Activated CD4-positive, alpha-beta T cell treated with anti-CD3 and anti-CD28 coated beads, Interleukin-2, amount 10 ng/mL, durations not matched to agents 24 days and 14 days (primary cell): ENCODE results near the gene ZNG1F. TPM values are rescaled to one million over a fixed set of nuclear protein-coding genes. Genes with fewer than 3 reads are reported as not detected.
"Not testable (repeated sequence)": the region's sequence is repeated elsewhere in the genome, so short reads cannot be mapped to it uniquely, and the experiment has no call there.

Experiments used
- DNase-seq: peaks from one replicate; pipeline ENCODE4 v3.0.0; 2022
- H3K27ac Mint-ChIP-seq: one replicate; pipeline ENCODE4 v1.8.0; 2022; ENCODE audit warnings: mild to moderate bottlenecking, mixed read lengths
- H3K27me3 Mint-ChIP-seq: one replicate; pipeline ENCODE4 v1.8.0; 2022; ENCODE audit warnings: mixed read lengths
- H3K36me3 Mint-ChIP-seq: one replicate; pipeline ENCODE4 v1.8.0; 2022; ENCODE audit warnings: low read depth, mild to moderate bottlenecking, mixed read lengths
- H3K4me1 Mint-ChIP-seq: one replicate; pipeline ENCODE4 v1.8.0; 2021; ENCODE audit warnings: mixed read lengths
- H3K4me3 Mint-ChIP-seq: one replicate; pipeline ENCODE4 v1.8.0; 2022; ENCODE audit warnings: mild to moderate bottlenecking, moderate library complexity, mixed read lengths
- H3K9me3 Mint-ChIP-seq: one replicate; pipeline ENCODE4 v1.8.0; 2021; ENCODE audit warnings: mixed read lengths
- intact Hi-C: fragments of 100-400 bp; cut with micrococcal nuclease; formaldehyde crosslinking; loops from one replicate; pipeline ENCODE4 v1.15.1; 2023
- total RNA-seq: library from RNA; stranded (reverse); gene quantifications from 2 replicates; pipeline ENCODE4 v1.2.3, GENCODE V29; 2022

The ZNG1F gene
- total RNA-seq, 1 donor from 2014 or later = 14.8 TPM

DNA sequence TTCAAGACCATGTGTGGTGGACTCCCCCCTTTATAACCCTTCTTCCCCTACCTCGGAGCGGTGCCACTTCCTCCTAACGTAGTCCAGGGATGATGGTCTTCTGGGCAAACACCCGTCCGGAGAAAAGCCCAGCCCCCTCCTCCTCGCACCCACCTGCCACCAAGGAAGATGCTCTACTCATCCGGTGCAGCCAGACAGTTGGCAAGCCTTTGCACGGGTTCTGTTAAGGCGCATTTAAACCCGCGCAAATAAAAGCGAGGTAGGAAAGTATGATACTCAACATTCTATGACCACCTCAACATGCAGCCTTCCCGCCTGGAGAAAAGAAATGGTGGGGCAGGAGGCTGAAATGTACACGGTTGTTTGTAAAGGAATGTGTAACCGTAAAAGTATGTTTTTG, 60.5 kb downstream of the ZNG1F start, which contains the start of gene FOXD4L6:
FOXD4L6 (minus strand) TSS at position 101 of the 400 bp plus-strand sequence. CDS start 298 bp downstream, outside the sequence.
- intact Hi-C loops, H3K4me3 Mint-ChIP-seq, H3K27ac Mint-ChIP-seq, H3K9me3 Mint-ChIP-seq, H3K36me3 Mint-ChIP-seq, H3K27me3 Mint-ChIP-seq, DNase-seq, H3K4me1 Mint-ChIP-seq: not testable (repeated sequence)

DNA sequence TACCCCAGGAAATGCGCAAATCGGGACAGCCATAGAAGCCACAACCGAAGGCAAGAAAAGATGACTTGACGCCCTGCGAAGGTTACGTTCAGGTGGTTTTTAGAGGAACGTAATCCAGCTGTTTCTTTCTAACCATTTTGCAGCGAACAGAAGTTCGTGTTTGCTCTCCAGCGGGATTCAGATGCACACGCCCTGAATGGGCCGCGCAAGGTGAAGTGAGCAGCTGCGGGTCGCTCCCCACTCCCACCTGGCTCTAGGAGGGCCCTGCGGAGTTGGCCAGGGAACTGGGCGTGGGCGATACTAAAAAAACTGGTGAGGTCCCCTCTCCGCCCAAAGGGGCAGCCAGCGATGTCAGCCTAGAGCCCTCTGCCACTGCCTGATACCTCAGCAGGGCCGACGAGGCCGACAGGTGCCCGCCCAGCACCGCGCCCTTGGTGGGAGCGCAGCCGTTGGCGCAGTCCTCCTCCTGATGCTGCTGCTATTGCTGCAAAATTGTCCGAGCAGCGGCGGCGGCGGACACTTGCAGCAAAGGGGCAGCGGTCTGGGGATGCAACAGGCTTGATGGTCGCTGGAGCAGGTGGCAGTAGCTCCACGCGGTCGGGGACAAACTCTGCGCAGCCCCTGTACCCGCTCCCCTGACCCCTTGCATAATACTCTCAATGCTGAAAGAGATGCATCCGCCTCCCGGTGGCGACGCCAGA, 62.2 kb downstream of the ZNG1F start:
- H3K27me3 Mint-ChIP-seq, H3K9me3 Mint-ChIP-seq, DNase-seq, H3K4me3 Mint-ChIP-seq, intact Hi-C loops, H3K4me1 Mint-ChIP-seq, H3K27ac Mint-ChIP-seq, H3K36me3 Mint-ChIP-seq: not testable (repeated sequence)

DNA sequence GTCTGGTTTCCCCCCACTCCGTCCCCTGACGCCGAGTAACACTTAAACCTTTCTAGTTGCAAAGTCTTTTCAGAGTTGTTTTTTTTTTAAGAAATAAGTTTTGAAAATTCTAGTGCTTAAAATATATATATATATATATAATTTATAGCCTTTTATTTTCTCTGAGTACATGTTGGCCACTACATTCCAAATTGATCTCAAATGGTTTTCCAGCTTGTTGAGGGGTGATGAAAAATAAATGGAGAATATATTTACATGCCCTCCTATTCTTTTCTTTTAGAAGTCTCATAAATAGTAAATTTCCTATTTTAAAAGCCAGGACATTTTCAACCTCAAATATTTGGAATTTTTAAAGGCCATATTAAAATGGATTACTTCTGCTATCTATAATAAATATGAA, 63.2 kb downstream of the ZNG1F start:
- H3K36me3 Mint-ChIP-seq, H3K27me3 Mint-ChIP-seq, H3K4me1 Mint-ChIP-seq, intact Hi-C loops, H3K4me3 Mint-ChIP-seq, DNase-seq, H3K9me3 Mint-ChIP-seq, H3K27ac Mint-ChIP-seq: not testable (repeated sequence)

DNA sequence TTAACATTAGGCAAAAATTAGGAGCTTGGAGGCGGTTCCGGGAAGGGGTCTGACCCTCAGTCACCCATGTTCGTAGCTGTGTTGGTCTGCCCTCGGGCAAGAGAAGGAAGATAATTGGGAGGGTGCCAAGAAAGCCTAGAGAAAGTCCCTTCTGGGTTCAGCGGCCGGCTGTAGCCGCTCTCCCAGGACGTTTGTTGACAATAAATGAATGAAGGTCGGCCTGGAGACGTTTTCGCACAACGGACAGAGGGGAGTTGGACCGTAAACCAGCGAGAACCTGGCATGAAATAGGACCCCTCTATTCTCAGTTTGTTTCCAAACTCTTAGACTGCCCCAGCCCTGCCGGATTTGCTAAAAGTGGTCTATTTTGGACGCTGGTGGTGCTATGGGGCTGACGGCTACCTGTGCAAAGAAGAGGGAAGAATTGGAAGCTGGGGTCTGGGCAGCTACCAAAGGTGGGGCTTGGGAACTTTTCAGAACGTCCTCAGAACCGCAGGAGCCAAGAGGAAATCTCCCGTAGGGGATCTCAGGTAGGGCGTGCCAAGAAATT, 63.9 kb downstream of the ZNG1F start:
- H3K27ac Mint-ChIP-seq, H3K36me3 Mint-ChIP-seq, H3K9me3 Mint-ChIP-seq, H3K27me3 Mint-ChIP-seq, H3K4me3 Mint-ChIP-seq, intact Hi-C loops, H3K4me1 Mint-ChIP-seq, DNase-seq: not testable (repeated sequence)

DNA sequence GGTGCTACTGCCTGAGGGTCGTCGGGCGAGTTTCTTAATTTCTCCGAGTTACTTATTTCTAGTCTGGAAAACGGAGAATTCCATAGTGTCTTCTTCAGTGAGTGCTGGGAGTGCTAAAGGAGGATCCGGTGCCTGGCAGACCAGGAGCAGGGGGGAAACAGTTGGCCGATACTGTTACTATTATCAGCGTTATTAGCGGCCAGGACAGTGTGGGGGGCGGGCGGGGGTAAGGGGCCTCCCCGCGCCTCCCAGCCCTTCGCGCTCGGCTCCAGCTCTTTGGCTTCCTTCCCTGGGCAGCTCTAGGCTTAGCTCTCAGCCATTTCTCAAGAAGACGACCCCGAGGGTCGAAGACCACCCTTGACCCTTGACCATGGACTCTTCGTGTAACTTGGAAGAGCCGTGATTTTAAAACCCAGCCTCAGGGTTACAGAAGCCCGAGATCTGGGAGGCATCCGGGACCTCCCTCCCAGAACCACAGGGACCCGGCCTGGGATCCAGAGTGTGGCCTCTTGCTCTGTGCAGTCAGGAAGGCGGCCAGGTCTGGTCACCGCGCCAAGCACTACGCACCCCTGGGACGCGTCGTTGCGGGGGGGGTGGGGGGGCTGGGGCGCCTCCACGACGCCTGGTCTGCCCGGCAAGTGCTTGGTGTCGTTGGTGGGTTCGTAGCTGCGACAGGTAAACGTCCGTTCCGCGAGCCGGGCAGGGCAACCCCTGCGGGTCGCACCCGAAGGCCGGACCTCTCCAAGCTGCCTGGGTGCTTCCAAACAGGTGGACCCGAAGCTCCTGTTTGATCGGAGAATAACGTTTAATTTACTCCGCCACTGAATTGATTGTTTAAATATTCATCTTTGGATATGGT, 64.6 kb downstream of the ZNG1F start:
- H3K27ac Mint-ChIP-seq, H3K36me3 Mint-ChIP-seq, H3K4me1 Mint-ChIP-seq, H3K4me3 Mint-ChIP-seq, intact Hi-C loops, H3K9me3 Mint-ChIP-seq, DNase-seq, H3K27me3 Mint-ChIP-seq: not testable (repeated sequence)

DNA sequence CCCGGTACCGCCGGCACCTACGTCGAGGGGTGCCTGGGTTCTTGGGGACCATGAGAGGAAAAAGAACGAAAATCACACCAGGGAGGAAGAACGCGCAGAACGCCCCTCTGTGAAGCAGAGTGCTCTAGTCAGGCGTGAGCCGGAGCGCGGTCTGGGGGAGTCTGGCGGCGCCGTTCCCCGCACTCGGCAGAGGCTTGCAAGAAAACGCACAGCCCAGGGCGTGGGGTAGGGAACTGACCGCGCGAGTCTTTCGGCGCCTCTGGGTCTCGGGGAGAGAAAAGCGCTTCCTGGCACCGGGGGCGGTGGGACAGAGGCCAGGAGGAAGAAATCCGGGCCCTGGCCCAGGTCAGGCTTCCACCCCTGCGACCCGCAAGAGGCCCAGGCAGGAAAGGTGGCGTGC, 65.3 kb downstream of the ZNG1F start:
- H3K4me1 Mint-ChIP-seq, DNase-seq, H3K36me3 Mint-ChIP-seq, H3K27ac Mint-ChIP-seq, H3K27me3 Mint-ChIP-seq, H3K9me3 Mint-ChIP-seq, intact Hi-C loops, H3K4me3 Mint-ChIP-seq: not testable (repeated sequence)

DNA sequence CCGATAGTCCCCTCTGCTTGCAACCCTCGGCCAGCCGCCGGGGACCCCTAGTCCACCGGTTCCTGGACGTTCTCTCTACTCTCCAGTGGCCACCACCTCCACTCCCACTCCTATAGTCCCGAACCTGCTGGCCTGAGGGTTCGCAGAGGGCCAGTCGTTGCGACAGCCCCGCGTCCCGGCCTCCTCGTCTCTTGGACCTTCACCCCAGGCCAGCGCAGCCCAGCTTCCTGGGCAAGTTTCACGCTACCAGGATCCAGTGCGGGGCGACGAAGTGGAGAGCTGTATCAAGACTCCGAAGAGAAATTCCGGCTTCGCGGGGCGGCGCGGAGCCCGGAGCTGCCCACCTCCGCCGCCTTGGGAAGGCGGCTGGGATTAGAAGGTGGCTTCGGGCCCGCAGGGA, 65.7 kb downstream of the ZNG1F start:
- DNase-seq, H3K9me3 Mint-ChIP-seq, H3K36me3 Mint-ChIP-seq, H3K4me3 Mint-ChIP-seq, H3K4me1 Mint-ChIP-seq, intact Hi-C loops, H3K27me3 Mint-ChIP-seq, H3K27ac Mint-ChIP-seq: not testable (repeated sequence)

DNA sequence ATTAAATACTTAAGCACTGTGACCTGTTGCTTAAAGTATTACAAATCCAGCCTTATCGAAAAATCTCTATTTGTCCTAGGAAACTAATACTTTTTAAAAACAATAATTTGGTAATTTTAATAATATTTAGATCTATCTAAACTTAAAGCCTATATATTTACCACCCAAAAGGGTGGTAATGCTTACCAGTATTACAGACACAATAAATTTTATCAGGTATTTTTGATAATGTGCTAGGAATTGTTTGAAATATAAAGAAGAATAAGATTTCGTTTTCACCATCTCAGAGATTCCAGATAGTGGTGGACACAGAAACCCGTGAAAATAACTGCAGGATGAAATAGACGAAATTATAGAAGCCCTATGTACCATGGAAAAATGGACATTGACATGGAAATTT, 68.4 kb downstream of the ZNG1F start:
- H3K4me3 Mint-ChIP-seq, H3K27ac Mint-ChIP-seq, H3K4me1 Mint-ChIP-seq: not testable (repeated sequence)

DNA sequence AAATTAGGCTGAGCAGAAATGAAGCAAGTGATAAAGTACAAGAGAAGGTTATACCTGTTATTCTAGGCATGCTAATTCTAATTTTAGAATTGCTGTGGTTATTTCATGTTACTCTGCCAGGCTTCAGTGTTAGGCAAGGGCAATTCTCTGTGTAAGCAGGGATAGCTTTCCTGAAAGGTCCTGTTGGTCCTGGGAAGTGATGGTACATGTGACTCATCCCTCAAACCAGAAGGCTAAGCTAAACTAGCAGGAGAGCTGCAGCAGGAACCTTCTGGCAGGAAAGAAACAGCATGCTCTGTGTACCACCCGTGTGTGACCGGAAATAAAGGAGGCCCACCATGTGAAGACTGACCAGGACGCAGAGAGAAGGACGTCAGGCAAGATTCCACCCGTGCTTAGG, 69.4 kb downstream of the ZNG1F start:
- DNase-seq, H3K4me3 Mint-ChIP-seq, H3K36me3 Mint-ChIP-seq, intact Hi-C loops, H3K9me3 Mint-ChIP-seq, H3K27ac Mint-ChIP-seq, H3K4me1 Mint-ChIP-seq, H3K27me3 Mint-ChIP-seq: not testable (repeated sequence)

More for the DNA sequence above, 68.4 kb downstream of the ZNG1F start:
- H3K36me3 Mint-ChIP-seq, DNase-seq, H3K9me3 Mint-ChIP-seq, intact Hi-C loops, H3K27me3 Mint-ChIP-seq: not testable (repeated sequence)

DNA sequence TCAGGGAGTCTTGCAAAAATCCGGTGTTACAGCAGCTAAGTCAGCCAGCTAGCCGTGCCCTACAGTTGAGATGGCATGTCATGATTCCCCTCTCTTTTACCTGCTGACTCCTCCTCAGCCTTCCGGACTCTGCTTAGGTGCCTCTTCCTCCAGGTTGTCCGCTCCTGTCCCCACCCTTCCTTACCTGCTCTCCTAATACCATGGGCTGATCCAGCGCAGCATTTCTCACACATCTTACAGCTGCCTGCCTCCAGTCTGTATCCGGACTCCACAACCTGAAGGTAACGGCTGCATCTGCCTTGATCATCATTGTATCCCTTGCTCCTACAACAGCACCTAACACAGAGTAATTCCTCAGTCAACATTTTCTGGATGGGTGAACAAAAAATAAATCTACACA, 69.8 kb downstream of the ZNG1F start:
- H3K4me3 Mint-ChIP-seq, DNase-seq, H3K27ac Mint-ChIP-seq, H3K36me3 Mint-ChIP-seq, H3K4me1 Mint-ChIP-seq, H3K9me3 Mint-ChIP-seq, H3K27me3 Mint-ChIP-seq, intact Hi-C loops: not testable (repeated sequence)

DNA sequence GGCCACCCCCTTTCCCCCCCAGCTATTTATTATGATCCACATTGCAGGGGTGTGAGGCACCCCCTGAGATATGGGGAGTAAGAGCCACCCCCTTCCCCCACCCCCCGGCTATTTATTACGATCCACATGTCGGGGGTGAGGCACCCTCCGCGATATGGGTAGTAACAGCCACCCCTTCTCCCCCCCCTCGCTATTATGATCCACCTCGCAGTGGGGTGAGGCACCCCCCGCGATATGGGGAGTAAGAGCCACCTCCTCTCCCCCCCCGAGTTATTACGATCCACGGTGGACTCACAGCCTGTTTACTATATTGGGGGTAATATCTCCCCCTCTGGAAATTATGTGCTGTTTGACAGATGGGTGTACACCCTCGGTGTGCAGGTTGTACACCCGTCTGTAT, 75.8 kb downstream of the ZNG1F start:
- H3K4me1 Mint-ChIP-seq, H3K4me3 Mint-ChIP-seq, H3K36me3 Mint-ChIP-seq, H3K27me3 Mint-ChIP-seq, intact Hi-C loops, H3K27ac Mint-ChIP-seq, H3K9me3 Mint-ChIP-seq: not testable (repeated sequence)
- DNase-seq = peak; percentile 47

DNA sequence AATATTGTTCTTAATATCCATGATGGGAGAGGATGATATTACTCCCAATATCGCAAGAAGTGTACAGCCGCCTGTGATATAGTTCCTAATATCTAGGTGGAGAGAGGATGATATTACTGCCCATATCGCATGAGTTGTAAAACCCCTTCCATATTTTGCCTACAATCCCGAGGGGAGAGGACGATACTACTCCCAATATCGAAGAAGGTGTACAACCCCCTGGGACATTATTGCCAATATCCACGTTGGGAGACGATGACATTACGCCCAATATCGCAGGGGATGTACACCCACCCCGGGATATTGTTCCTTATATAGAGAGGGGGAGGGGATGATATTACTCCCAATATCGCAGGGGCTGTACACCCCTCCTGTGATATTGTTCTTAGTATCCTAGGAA, 77.7 kb downstream of the ZNG1F start:
- H3K4me3 Mint-ChIP-seq, H3K4me1 Mint-ChIP-seq, H3K9me3 Mint-ChIP-seq, H3K27ac Mint-ChIP-seq, H3K36me3 Mint-ChIP-seq, H3K27me3 Mint-ChIP-seq, intact Hi-C loops: not testable (repeated sequence)
- DNase-seq = peak; percentile 54

DNA sequence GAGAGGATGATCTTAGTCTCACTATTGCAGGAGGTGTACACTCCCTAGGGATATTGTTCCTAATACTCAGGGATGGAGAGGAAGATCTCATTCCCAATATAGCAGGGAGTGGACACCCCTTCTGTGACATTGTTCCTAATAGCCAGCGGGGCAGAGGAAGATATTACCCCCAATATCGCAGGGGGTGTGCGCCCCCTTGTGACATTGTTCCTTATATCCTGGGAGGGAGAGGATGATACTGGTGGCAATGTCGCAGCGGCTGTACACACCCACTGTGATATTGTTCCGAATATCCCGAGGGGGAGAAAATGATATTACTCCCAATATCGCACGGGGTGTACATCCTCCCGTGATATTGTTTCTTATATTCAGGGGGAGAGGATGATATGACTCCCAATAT, 78.2 kb downstream of the ZNG1F start:
- H3K9me3 Mint-ChIP-seq, H3K4me3 Mint-ChIP-seq, H3K4me1 Mint-ChIP-seq, H3K36me3 Mint-ChIP-seq, intact Hi-C loops, H3K27ac Mint-ChIP-seq, H3K27me3 Mint-ChIP-seq: not testable (repeated sequence)
- DNase-seq = peak; percentile 58

DNA sequence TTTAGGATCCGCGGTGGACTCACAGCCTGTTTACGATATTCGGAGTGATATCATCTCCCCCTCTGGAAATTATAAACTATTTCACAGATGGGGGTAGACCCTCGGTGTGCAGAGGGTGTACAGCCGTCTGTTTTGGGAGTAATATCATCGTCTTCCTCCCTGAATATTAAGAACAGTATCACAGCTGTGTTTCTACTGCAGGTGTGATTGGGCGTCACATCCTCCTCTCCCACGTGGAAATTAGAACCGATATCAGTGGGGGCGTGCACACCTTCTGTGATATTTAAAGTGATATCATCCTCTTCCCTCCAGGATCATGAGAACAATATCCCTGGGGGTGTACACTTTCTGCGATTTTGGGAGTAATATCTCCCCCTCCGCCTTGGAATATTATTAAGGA, 79.9 kb downstream of the ZNG1F start:
- H3K9me3 Mint-ChIP-seq, H3K27ac Mint-ChIP-seq, H3K36me3 Mint-ChIP-seq, H3K4me1 Mint-ChIP-seq, intact Hi-C loops, H3K27me3 Mint-ChIP-seq, H3K4me3 Mint-ChIP-seq: not testable (repeated sequence)
- peak; percentile 62 for DNase-seq
